ENCODE results near the gene TMEM202.

GRCh38 chr15:72415304-72415703 is 17.2 kb downstream of the TMEM202 start:
- TF ChIP-seq, protein P1, sequence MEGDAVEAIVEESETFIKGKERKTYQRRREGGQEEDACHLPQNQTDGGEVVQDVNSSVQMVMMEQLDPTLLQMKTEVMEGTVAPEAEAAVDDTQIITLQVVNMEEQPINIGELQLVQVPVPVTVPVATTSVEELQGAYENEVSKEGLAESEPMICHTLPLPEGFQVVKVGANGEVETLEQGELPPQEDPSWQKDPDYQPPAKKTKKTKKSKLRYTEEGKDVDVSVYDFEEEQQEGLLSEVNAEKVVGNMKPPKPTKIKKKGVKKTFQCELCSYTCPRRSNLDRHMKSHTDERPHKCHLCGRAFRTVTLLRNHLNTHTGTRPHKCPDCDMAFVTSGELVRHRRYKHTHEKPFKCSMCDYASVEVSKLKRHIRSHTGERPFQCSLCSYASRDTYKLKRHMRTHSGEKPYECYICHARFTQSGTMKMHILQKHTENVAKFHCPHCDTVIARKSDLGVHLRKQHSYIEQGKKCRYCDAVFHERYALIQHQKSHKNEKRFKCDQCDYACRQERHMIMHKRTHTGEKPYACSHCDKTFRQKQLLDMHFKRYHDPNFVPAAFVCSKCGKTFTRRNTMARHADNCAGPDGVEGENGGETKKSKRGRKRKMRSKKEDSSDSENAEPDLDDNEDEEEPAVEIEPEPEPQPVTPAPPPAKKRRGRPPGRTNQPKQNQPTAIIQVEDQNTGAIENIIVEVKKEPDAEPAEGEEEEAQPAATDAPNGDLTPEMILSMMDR (conservative IDR thresholded peaks at IDR 0.05): no peak
- TF ChIP-seq ZFX (IDR thresholded peaks at IDR 0.05): no peak
